ENCODE results near the gene EEF1A2.
"Not testable (repeated sequence)": the region's sequence is repeated elsewhere in the genome, so short reads cannot be mapped to it uniquely, and the experiment has no call there.

The EEF1A2 gene

DNA sequence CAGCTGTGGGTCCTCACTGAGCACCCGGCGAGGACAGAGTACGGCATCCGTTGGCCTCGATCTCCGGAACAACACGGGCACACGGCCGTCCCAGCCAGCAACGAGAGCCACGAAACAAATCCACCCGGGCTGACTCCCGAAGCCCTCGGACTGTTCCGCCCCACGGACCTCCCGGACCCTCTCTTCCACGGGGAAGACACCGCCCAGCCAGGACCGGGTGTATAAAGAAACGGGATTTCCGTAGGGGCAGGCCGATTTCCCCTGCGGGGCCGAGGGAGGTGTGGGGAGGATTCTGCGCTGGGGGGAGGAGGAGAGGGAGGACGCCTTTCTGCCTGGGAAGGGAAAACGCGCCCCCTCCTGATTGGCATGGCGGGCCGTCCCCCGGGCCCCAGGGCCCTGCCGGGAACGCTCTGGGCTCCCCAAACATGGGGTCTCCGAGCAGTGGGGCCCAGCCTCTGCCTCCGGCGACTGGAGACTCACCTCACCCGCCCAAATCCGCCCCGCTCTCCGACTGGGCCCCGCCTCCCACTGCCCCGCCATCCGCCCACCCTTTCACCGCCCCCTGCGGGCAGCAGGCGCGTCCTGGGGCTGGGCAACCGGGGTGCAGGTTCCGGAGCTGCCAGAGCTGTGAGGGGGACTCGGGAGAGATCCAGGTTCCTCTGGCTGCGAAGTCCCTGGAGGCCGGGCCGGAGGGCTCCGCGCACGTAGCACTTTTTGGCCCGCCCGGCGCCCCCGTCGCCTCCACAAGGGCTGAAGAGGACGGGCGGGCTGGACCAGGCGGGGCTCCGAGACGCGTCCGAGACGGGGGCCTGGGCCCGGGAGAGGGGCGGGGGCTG, 21.0 kb upstream of the EEF1A2 start:
- no peak for FAIRE-seq

DNA sequence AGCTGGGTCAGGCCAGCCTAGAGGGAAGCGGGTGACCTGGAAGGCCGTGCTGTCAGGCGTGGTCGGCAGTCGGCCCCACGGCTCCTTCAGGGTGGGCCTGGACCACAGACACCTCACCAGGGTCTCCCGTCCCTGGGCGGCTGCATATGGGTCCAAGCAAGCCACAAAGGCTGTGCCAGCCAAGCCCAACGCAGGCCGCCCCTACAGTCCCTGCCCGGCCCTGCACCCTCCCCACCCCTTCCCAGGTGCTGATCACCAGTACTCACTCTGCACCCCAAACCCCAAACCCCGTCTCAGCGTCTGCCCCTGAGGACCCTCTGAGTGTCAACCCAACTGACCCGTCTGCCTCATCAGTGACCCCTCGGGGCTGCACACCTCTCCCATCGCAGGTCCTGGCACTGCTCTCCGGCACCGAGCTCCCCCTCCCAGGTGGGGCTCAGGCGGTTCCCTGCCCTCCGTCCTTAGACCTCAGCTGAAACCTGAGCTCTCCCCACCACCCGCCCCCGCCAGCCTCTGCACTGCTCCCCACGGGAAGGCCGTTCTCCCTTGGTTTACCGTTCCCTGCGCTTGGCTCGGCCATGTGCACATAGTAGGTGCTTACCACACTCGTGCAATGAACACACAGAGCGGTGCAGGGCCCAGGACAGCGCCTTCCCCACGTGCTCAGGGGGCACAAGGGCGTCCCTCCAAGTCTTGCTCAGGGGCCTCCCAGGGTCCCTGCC, 20.2 kb upstream of the EEF1A2 start:
- no peak for FAIRE-seq

DNA sequence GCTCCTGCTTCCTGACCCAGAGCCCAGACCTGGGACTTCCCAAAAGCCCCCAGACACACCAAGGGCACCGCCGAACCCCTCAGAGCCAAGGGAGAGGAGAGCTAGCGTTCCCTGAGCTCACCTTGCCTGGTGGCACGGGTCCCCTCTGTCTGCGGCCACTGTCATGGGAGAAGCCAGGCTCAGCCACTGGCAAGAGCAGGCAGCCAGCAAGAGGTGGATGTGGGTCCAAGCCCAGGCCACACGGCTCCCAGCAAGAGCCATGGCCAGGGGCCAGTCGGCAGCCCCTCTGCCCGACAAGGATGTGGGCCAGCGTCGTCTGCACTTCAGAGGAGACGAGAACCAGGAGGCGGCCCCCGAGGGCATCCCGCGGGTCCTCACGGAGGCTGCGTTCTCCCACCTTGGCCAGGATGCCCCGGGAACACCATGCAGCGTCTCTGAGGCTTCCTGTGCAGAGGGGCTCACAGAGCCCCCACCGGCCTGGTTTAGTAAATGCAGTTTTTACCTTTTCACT, 19.5 kb upstream of the EEF1A2 start:
- FAIRE-seq = no peak

DNA sequence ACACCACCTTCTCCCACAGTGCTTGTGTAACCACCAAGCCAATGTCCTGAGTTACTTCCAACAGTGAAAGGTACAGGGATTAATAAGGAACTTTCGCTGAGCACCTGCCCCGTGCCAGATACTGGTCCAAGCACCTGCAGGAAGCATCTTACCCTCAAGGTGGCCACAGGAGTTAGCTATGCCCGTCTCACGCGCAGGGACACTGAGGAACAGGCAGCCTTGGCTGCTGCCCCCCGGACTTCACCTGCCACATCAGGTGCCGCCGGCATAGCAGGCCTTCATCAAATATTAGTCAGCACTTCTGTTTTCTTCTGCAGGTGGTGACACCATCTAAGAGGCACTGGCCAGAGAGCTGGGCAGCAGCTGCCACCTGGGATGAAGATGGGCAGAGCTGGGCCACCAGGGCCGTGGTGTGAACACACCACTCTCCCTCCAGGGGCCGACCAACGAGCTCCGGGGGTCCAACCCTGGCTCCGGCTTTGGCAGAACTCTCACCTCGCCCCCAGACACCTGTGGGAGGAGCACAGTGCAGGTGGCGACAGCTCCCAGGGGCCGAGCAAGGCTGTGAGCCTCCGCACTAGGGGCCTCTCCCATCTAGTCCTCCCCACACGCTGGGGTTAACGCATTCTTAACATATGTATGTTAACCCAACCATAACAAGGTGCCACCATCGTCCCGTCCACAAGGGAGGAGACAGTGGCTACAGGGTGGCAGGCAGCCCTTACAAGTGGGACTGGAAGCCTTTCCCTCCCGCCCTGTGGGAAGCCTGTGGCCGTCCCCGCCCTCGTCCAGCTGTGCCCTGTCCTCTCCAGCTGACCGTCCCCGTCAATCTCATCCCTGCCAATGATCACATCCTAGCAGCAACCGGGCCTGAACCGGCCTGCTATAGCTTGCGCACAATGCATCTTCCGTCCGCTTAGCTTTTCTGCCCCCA, 18.8 kb upstream of the EEF1A2 start:
- FAIRE-seq = no peak

DNA sequence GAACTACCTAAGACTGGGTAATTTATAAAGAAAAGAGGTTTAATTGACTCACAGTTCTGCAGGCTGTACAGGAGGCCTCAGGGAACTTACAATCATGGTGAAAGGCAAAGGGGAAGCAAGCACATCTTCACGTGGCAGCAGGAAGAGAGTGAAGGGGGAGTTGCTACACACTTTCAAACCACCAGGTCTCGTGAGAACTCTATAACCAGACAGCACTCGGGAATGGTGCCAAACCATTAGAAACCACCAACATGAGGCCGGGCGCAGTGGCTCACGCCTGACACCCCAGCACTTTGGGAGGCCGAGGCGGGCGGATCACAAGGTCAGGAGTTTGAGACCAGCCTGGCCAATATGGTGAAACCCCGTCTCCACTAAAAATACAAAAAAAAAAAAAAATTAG, 15.6 kb upstream of the EEF1A2 start:
- FAIRE-seq = not testable (repeated sequence)

DNA sequence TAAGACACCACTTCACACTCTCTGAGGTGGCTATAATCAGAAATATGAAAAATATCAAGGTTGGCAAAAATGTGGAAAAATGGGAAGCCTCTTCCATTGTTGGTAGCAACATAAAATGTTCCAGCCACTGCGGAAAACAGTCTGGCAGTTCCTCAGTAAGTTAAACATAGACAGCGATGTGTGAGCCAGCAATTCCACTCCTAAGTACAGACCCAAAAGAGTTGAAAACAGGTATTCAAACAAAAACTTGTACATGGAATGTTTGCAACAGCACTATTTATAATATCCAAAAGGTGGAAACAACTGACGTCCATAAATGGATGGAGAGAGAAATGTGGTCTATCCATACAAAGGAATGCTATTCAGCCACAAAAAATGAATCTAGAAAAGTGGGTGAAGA, 14.3 kb upstream of the EEF1A2 start:
- no peak for FAIRE-seq

DNA sequence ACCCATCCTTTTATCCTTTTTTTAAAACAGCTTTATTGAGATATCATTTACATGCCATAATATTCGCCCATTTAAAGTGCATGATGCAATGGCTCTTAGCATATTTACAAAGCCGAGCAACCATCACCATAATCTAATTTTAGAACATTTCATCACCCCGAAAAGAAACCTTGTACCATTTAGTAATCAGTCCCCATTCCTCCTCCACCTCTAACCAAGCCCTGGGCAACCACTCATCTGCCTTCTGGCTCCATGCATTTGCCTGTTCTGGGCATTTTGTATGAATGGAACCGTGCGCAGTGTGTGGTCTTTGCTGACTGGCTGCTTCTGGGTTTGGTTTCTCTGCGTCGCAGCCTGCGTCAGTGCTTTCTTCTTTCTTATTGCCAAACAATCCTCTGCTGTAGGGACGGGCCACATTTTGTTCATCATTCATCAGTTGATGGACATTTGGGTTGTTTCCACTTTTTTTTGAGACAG, 10.2 kb upstream of the EEF1A2 start:
- no peak for FAIRE-seq

DNA sequence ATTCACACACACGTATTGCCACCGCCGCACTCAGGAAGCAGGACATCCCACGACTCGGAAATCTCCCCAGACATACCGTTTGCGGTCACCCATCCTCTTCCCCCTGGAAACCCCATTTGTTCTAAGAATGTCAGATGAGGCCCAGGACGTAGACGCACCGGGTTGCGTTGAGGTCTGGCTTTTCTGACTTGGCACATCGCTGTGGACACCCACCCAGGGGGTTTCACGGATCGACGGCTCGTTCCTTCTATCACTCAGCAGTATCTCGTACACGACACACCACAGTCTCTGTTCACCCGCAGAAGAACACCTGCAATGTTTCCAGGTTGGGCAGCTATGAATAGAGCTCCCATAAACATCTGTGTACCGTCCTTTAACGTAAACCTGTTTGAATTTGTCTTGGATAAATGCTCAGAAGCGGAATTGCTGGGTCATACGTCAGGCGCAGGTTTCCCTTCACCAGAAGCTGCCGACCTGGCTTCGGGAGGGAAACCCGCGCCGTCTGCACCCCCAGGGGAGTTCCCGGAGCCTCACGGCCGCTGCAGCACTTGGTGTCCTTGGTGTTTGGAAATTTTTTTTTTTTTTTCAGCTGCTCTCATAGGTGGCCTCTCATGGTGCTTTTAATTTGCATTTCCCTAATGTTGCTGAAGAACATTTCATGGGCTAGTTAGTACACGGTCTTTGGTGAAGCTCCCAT, 9.3 kb upstream of the EEF1A2 start:
- FAIRE-seq = no peak

DNA sequence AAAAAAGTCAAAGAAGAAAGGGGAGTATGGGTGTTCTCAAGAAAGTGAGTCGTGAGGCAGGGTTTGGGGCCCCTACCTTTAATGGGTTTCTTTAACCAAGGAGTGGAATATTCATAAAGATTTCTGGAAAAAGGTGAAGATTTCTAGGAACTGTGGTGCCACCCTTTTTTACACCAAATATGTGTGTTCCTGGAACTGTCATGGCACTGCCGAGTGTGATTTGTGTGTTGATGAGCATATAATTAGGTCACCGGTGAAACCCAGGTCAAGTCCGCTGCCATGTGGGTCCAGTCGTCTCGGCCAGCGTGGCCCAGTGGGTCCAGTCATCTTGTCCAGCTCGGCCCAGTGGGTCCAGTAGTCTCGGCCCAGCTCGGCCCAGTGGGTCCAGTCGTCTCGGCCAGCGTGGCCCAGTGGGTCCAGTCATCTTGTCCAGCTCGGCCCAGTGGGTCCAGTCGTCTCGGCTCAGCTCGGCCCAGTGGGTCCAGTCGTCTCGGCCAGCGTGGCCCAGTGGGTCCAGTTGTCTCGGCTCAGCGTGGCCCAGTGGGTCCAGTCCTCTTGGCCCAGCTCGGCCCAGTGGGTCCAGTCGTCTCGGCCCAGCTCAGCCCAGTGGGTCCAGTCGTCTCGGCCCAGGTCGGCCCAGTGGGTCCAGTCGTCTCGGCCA, 8.3 kb upstream of the EEF1A2 start:
- FAIRE-seq = no peak

DNA sequence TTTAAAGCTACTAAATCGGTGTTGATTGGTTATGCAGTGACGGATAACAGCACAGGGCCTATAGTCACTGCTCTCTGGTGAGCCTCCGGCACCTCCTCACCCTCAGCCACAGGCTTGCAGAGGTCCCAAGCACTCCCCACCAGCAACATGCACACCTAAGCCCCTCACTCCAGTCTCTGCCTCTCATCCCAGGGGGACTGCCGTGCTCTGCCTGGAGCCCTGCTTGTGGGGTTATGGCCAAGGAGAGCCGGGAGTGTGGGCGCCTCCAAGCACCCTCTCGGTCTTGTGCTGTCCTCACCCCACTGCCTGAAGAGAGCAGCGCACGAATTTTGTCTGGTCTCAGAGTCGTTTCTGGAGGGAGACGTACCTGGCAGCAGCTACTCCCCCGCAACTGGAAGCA, 6.8 kb upstream of the EEF1A2 start:
- FAIRE-seq = no peak

DNA sequence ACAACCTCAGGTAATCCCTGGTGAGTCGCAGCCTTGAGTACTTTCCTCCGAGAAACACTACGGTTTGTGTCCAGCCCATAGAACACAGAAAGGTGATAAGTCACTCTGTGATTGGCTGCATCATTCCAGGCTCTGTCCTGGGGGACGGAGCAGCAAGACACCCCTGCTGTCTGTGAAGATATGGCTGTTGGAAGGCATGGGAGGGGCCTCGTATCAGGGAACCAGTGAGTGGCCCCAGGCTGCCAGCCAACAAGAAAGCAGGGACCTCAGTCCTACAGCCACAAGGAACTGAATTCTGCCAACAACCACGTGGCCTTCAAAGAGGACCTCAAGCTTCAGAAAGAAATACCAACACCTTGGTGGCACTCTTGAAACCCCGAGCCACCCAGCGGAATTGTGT, 6.4 kb upstream of the EEF1A2 start:
- FAIRE-seq = no peak

DNA sequence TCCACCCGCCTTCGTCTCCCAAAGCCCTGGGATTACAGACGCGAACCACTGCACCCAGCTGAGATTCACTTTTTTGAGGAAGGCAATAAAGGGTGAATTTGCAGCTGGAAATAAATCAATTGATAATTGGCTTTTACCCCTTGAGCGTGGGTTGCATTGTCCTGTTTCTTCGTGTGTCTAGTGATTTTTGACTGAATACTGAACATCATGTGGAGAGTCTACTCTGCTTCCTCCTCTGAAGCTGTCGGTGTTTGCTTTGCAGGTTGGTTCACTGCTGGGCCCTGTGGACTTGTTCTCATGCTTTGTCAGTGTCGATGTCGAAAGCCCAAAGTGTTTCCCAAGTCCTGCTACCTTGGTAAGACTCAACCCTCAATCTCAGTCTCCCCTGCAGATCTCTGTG, 5.8 kb upstream of the EEF1A2 start:
- no peak for FAIRE-seq

DNA sequence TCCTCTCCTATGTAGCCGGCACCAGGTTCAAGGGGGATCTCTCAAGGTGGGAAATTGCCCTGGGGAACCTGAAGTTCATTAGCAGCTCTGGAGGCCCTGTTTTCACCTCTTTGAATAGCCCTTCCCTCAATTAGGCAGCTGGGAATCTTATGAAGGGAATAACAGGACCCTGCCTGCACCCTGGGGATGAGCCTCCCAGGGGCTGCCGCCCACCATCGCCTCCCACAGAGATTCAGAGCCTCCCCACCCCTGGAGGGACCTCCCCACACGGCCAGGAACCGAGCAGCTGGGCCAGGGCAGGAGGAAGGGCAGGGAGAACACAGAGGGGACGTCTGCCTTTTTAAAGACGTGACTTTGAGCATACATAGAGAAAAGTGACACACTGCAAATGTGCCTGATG, 4.6 kb upstream of the EEF1A2 start:
- FAIRE-seq = no peak

DNA sequence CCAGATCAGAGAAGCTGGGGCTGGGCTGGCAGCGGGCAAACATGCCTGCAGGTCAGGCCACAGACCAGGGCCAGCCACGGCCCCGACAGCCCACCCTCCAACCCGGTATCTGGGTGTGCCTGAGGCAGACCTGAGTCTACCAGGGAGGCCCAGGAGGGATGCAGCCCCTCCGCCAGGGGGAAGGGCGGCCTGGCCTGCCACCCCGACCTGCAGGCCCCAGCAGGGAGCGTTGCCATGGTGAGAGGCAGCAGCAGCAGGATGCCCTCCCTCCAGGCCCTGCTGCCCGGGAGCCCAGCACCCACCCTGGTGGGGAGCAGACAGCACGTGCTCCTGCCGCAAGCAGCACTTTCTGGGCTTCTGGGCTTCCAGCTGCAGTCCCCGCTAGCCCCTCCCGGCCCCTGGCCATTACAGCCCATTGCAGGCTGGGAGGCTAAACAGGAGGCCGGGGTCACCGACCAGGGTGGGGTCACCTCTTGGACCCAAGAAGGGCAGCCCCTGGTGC, 3.8 kb upstream of the EEF1A2 start:
- FAIRE-seq = no peak

DNA sequence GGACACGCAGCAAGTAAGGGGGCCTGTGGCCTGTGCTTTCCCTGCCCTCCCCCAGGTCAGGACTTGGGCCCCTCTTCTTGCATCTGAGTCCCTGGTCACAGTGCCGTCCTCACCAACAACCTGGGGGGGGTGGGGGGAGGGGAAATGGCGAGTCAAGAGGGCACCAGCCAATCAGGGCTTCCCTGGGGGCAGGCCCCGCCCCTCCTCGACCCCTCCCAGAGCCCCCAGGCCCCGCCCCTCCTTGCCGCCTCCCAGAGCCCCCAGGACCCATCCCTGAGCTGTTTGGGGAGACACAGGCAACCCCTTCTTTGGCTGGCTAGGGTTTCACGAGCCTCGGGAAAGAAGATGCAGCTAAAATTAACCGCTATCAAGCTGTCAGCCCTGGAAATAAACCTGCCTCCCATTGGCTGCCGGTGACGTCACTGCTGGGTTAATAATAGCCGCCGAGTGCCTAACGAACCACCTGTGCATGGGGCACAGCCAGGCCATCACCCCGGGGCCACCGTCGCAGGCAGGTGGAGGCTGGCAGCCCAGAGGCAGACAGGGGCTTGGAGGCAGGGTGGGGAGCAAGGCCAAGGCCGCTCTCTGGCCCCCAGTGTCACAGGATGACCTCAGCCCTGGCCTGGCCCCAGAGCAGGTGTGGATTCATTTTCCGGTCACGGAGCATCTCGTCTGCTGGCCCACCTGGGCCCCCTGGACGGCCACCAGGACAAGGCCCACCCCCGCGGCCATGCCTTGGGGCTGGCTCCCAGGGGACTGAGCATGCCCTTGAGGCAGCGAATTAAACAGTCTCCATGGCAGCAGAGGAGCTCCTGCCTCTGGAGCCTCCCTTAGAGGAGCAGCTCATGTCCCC, 3.2 kb upstream of the EEF1A2 start:
- FAIRE-seq = no peak

DNA sequence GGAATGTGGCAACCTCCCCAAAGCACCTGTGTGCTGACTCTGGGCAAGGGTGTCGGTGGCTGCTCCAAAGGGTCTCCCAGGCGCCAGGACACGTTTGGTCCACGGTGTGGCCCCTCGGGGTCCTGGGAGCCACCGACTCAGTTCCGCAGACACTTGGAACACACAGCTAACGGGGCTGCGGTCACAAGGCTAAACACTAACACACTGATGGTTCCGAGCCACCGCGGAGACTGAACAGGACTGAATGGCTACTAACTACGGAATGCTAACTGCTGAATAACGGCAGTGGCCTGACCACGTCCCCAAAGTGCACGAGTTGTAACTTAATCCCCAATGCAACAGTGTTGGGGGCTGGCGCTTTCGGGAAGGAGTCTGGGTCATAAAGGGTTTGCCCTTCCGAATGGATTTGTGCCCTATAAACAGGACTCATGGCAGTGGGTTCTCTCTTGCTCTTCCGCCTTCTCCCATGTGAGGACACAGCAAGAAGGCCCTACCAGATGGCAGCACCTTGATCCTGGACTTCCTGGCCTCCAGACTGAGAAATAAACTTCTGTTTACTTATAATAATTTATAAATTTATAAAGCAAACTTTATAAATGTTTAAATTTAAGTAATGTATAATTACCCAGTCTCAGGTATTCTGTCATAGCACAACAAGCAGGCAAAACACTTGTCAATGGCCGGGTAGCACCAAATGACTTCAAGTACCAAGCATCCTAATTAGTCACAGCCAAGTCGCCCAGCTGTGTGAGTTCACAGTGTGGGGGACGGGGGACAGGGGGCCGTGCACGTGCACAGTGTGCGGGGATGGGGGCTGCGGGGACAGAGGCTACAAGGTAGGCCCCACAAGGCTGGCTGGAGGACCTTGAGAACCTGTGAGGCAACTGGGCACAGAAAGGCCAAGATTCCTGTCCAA, 2.3 kb upstream of the EEF1A2 start:
- no peak for FAIRE-seq

DNA sequence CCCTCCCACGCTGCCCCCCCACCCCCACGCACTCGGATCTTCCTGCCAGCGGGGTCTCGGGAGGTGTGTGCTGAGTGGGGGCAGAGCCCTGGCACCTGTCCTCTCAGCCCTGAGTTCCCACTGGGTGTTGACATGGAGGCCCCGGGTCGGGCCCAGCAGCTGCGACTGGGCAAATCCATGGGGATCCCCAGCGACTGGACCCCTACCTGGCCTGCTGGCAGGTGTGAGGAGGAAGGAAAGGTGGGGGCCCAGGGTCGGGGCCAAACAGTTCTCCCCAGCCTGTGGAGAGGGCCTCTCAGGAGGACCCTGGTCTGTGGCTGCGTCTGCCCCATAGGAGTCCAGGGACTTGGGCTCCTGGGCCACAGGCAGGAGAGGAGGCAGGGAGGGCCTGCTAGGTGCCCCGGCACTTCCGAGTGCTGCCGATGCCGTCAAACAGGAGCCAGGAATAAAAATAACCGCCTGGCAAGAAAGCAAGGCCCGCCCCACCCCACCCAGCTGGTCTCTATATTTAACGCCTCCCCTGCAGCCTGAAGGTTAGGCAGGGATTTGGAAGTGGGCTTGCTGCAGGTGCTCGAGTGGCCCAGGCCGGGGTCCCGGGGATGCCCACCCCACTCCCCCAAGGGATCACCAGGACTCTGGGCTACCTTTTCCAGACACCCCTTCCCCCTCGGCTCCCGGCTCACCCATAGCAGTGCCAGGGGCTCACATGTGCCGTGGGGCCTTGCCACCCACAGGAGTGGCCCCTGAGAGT, 1.4 kb upstream of the EEF1A2 start:
- no peak for FAIRE-seq

DNA sequence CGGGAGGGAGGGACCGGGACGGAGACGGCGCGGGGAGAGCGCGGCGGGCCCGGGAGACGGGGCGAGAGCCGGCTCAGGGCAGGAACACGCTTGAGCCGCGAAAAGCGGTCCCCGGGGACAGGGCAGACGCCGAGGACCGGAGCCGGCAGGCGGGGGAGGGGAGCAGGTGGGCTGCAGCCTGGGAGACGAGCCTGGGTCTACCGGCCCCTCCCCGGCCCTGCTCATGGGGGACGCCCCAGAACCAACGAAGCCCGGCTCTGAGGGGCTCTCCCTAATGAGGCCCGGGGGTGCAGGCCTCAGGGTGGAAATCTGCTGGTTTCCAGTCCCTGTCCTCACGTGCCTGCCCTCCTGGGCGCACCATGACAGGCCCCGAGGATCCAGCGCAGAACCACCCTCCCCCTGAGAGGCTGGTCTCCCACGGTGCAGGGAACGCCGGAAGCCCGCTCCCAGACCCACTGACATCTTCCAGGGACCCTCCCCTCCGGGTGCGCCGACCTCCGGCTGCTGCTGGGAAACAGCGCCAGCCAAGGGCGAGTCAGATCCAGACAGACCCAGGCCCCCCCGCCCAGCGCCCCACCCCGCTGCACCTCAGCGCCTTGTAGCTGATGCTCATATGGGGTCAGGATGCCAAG, 571 bp upstream of the EEF1A2 start:
- no peak for FAIRE-seq
